ENCODE results near the gene ZBTB20. TPM values are rescaled to one million over a fixed set of nuclear protein-coding genes. Genes with fewer than 3 reads are reported as not detected.

The ZBTB20 gene
- total and polyA plus RNA-seq, 10 of the 15 experiments (the other 5 are each of a cell fraction or from before 2014, with no cell fraction given), result 0.20 to 5.5 (median 2.2) TPM

- no peak for TF ChIP-seq RFX5 (IDR thresholded peaks at IDR 0.05; ENCODE audit: low read depth, low read length)
- TF ChIP-seq RB1 (IDR thresholded peaks at IDR 0.05; ENCODE audit: borderline replicate concordance), result no peak
- no peak for TF ChIP-seq STAT3 (IDR thresholded peaks at IDR 0.05; ENCODE audit: low read depth, low read length)
- TF ChIP-seq CEBPB (IDR thresholded peaks at IDR 0.05; ENCODE audit: borderline replicate concordance in 1 of 2, low read depth in 2 of 2, low read length in 2 of 2), result no peak
Measured at GRCh38 chr3:114466816-114467215, 680.3 kb downstream of the ZBTB20 start (continued).

GRCh38 chr3:114466251-114466650, 680.8 kb downstream of the ZBTB20 start:
- Histone ChIP-seq H3K27ac (ENCODE audit: control insufficient read depth, insufficient read depth) (no peak overlapping the region), H3K4me1 (ENCODE audit: control insufficient read depth, insufficient read depth, low read length) (peaks cover 10% of the 10 kb centered on the region), H3K4me3 (no peak overlapping the region), H3K36me3 (ENCODE audit: control insufficient read depth in 2 of 2, insufficient read depth in 2 of 2, low read length in 1 of 2) (no peaks in the 10 kb centered on the region), H2AFZ (ENCODE audit: control insufficient read depth, low read depth, low read length) (no peak overlapping the region), H3K9me3 (replicated peaks; ENCODE audit: control insufficient read depth, insufficient read depth, low read length) (no peaks in the 10 kb centered on the region), H3K9ac (ENCODE audit: control insufficient read depth, insufficient read depth, low read length) (no peak overlapping the region), H3K79me2 (ENCODE audit: control insufficient read depth, insufficient read depth, low read length) (no peaks in the 10 kb centered on the region), H4K20me1 (ENCODE audit: control insufficient read depth, insufficient read depth) (no peaks in the 10 kb centered on the region), H3K27me3 (replicated peaks in 1 of 2; ENCODE audit: control insufficient read depth in 2 of 2, insufficient read depth in 2 of 2, low read length in 1 of 2) (no peaks in the 10 kb centered on the region), H3K4me2 (ENCODE audit: control insufficient read depth, insufficient read depth) (no peak overlapping the region)
- DNase-seq (ENCODE audit: low read depth, low spot score), result no peak
- FAIRE-seq, result no peak
- ChIA-PET RAD21 (ENCODE audit: unreplicated experiment) (interaction anchor here (1.1 kb wide), 1 partner anchor 48 kb away, joined by 3 read pairs; no protein-coding TSS in a partner anchor), SMC1A (ENCODE audit: uncharacterized antibody, unreplicated experiment) (interaction anchor here (1.0 to 2.2 kb wide), 3 partner anchors 10 to 271 kb away, joined by 3 to 5 read pairs (median 4); no protein-coding TSS in a partner anchor), POLR2A (no interaction called here), CTCF (interaction anchor here (1.1 kb wide), 1 partner anchor 28 kb away, joined by 3 read pairs; no protein-coding TSS in a partner anchor)
- in situ Hi-C loops (cut with MboI), result no loop called here
- BruUV-seq (replicated peaks), result no TSS peak
- intact Hi-C loops (cut with micrococcal nuclease; ENCODE audit: unreplicated experiment), result no loop called here
- 64% methylated on average over 2 of the region's 2 CpGs for WGBS (ENCODE audit: insufficient coverage, insufficient replicate concordance, low lambda C conversion rate, missing lambda C conversion rate)
- ATAC-seq, result no peak
- TF ChIP-seq CBX3 (IDR thresholded peaks at IDR 0.05; ENCODE audit: borderline replicate concordance, low read depth) (no peak), SMAD5 (IDR thresholded peaks at IDR 0.05; ENCODE audit: low read depth) (no peak), ZNF592 (IDR thresholded peaks at IDR 0.05) (no peak), ASH2L (IDR thresholded peaks at IDR 0.05; ENCODE audit: borderline replicate concordance, low read depth) (no peak), NFYB (IDR thresholded peaks at IDR 0.05; ENCODE audit: insufficient read depth, low read depth, low read length) (no peak), STAT3 (IDR thresholded peaks at IDR 0.05; ENCODE audit: low read depth, low read length) (no peak), CTCF (IDR thresholded peaks at IDR 0.05 in 2 of 3, conservative IDR thresholded peaks at IDR 0.05 in 1 of 3; ENCODE audit: control insufficient read depth in 2 of 3, extremely low read depth in 1 of 3, insufficient read depth in 1 of 3, low read depth in 3 of 3, low read length in 3 of 3) (no peak), BCL11A (IDR thresholded peaks at IDR 0.05; ENCODE audit: low read depth, low read length) (no peak), WRNIP1 (IDR thresholded peaks at IDR 0.05; ENCODE audit: borderline replicate concordance, low read depth, low read length) (no peak), PRDM15 (CRISPR knock-in tag; IDR thresholded peaks at IDR 0.05) (no peak)
